GM18873 (cell line): ENCODE results near the gene BCOR.

ENCODE experiments used
- ATAC-seq: cut with Tn5 transposase; IDR thresholded peaks from one replicate; pipeline ENCODE4 v1.9.1; 2021; ENCODE audit warnings: mild to moderate bottlenecking, moderate library complexity, moderate number of reproducible peaks; ENCODE audit not compliant: unreplicated experiment, low FRiP score

Gene BCOR

DNA sequence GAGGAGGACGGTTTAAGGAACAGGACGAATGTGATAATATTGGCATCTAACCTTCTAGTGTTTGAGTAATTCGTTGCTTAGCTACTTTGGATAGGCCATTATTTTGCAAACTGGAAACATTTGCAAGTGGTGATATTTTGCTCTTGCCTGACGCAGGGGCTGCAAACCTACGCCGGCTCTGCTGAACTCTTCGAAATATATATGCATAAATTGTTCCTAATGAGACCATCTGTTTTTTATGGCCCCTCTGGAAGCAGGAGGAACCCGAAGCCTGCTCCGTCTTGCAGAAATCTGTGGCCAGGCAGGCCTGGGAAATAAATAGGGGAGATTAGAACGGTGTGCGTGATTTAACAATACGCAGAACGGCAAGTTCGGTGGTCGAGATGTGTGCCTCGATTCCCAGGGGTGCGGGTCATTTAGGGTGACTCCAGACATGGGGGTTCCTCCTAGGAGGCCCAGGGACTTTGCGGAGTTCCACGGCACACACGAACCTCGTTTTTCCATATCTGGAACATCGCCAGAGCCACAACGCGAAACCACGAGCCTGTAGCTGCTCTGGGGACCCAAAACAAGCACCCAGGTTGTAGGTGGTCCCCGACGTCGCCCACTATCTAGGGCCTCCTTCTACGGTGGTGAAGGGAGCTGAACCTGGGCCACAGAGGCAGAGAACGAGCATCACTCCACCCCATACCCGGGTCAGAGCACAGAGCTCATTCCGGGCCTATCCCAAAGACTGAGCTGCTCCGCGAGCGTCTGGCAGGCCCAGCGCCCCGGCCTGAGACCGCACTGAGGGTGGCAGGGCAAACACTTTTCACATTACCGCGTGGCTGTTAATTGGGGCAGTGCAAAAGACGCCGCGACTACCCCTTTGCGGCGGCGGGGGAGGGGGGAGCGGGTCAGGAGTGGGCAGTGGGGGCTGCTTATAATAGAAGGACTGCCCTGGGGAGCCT, 89.7 kb downstream of the BCOR start:
- ATAC-seq, result no peak

DNA sequence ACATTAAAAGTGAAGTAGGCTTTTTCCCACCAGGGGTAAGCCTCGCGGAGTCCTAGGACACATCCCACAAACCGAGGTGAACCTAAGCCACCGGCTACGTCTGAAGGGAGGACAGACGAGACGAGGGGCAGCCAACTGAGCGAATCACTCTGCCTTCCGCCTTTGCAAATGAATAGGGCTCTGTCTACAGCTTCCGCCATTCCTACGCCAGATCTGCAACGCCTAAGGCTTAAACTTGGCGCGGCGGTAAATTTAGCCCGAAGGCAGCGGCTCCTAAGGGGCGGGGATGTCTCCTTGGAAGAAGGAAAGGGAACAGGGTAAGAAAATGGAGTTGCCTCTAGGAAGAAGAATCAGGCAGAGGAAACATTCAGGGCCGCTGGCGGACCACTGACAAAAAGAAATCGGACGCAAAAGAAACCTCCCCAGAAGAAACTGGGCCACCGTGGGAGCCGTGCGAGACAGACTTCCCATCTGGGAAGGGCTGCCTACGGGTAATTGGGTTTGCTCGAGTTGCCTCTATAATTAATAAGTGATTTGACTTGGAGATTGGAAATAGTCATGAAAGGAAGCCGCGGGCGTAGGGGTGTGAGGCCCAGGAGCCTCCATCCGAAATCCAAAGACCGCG, 90.5 kb downstream of the BCOR start:
- no peak for ATAC-seq

DNA sequence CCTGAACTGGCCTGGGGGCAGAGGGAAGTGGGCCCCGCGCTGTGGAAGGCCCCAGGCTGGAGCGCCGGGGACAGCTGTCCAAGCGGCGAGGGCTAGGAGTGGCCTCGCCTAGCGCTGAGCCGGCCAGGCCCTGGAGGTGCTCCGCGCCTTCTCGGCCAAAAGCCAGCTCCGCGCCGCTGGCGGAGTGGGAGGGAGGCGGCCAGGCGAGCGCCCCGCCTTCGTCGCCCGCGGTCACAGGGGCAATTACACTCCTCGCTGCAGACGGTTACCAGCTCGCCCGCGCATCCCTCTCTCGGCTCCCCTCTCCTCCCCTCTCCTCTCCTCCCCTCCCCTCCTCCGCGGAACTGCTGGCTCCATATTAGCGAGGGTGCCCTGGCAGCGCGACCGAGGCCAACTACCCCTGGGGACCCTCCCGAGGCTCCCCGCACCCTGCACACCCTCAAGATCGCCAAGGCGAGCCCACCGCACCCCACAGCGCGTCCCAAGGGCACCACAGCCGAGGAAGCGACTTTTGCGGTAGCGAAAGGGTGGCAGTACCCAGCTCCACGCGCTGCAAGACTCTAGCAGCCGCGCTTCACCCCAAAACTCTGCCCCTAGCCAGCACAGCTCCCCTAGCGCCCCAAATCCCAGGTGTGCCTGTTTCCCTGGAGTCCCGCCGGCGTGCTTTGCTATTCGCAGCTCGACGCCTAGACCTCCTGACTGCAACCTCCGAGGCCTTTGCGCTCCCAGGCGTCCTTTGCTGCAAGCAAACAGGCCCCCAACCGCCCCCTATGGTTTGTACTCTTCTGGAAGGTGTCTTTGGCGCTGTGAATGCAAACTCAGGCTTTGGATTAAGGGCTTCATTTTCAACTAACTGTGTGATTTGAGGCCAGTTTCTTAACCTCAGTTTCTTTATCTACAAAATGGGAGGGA, 91.4 kb downstream of the BCOR start:
- ATAC-seq, result no peak

DNA sequence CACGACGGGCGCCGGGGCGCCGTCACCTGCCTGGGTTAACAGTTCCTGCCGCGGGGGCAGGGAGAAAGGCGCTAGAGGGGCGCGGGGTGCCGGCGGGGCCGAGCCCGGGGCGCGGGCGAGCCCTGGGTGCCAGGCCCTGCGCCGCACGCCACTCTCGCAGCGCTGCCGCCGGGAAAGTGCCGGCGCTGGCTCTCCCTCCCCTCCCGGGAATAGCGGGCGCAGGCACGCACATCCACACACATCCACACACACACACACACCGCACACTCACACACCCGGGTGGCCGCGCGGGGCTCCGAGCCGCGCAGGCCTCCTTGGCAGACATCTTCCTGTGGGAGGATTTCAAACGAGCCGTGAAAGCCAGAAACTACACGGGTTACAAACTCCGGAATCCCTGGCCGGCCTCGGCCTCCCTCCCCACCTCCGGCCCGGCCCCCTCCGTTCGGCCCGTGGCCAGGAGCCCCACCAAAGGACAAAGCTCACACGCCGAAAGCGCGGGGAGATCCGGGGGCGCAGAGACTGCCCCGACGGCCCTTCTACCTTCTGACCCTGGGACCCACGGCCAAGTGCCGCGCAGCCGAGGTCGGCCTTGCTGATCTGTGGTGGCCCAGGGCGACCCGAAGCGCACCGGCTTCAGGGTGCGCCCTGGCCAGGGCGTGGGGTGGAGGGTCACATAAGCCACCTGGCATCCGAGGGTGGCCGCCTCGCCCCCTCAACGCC, 92.3 kb downstream of the BCOR start:
- no peak for ATAC-seq

DNA sequence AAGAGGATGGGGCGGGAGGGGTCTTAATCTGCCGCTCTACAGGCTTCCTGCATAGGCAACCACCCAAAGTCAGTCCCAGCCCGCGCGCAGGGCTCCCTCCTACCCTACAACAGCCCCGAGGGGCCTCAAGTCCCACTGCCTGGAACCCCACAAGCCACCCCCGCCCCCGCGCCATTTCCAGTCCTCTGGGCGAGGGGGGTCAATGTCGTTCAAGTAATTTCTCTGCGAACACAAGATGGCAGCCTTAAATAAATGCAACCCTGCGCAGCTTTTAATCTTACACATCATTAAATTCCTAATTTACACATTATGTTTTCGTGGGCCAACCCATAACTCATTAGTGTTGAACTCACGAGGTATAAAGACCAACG, 92.9 kb downstream of the BCOR start:
- no peak for ATAC-seq

DNA sequence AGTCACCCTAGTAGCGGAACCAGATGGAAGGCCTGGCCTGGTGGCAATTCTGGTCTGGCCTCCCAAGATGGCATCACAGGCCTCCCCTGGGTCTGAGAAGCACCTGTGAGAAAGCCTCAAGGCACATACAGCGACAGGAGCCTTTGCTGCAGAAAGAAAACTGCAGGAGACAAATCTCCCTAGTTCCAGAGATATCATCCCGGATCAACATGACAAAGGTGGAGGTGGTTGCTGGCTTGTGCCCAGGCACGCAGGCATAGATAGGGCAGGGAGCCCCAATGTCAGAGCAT, 93.6 kb downstream of the BCOR start:
- no peak for ATAC-seq

DNA sequence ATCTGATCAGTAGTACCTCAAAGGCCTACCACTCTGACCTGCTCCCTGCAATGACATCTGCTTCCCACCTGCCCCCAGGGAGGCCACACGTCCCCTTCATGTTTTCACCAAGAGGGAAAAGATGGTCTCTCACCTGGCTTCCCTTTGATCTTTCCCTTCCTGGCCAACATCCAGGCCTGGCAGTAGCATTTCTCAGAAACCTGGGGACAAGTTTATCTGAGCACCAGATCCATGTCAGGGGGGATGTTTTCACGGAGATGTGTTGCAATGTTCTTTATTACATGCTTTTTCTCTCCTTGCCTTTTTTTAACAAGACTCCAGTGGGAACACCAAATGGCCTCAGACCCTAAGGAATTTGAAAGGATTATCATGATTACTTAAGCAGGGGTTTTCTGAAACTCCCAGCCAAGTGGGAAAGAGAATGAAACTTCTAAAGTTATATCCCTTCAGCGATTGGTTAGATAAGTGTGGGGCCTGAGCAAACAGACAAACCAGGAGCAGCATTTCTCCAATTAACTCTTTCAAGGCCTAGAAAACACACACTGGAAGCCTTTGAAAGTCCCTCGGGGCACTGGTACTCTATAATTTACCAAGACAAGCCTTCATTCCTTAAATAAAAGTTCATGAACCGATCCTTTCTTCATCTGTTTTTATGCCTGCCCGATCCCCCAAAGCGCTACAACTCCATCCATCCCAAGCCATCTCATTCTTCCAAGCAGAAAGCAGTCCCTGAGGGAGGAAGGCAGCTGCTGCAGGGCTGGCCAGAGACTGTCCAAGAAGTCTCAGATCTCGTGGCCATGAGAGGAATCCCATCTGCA, 94.1 kb downstream of the BCOR start:
- no peak for ATAC-seq

DNA sequence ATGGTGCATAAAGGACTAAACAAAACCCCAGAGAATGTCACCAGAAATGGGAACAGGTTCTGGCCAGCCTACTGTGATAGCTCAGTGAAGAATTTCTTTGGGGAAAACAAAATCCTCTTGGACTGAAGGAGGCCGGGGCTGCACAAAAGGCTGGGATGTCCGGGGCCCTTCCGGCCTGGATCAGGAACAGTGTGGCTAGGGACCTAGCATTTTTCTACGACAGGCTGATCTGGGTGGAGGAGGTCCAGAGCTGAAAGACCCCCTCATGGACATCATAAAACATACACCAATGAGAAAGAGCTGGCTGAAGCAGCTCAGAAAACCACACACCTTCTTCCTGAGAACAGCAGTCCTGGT, 94.7 kb downstream of the BCOR start:
- ATAC-seq, result no peak
